Omental fat pad (tissue), 4 donors: ENCODE data around the gene PAQR7. TPM values are rescaled to one million over a fixed set of nuclear protein-coding genes. Genes with fewer than 3 reads are reported as not detected.

ENCODE experiments used
- ATAC-seq: fragments of 150-250 bp; one replicate; pipeline ENCODE4 v1.9.1; 2016; ENCODE audit warnings: mild to moderate bottlenecking, moderate library complexity; ENCODE audit not compliant: low FRiP score
- DNase-seq: peaks from one replicate; pipeline ENCODE4 v3.0.0-alpha.2; 2019; ENCODE audit warnings: low spot score
- total RNA-seq, 4 donors: library from RNA; depleted of rRNA; stranded (reverse); fragments of >200 nt; gene quantifications; one replicate each; pipeline ENCODE4 v1.1.0, GENCODE V29; 2016
- TF ChIP-seq, protein P1 (sequence below), 3 donors: fragments of 450-650 bp; IDR thresholded peaks; one replicate each; pipeline ENCODE4 v1.5.1; 2016 to 2017; ENCODE audit warnings: antibody characterized with exemption in 3 of 3, mild to moderate bottlenecking in 3 of 3, moderate library complexity in 2 of 3

Gene PAQR7
- total RNA-seq, 4 donors from 2014 or later: 4.3 to 7.2 (median 6.5) TPM

GRCh38 chr1:25908161-25908560 lies 32.7 kb upstream of the PAQR7 start:
- ATAC-seq (no peak), DNase-seq (no peak)
- TF ChIP-seq, protein P1, sequence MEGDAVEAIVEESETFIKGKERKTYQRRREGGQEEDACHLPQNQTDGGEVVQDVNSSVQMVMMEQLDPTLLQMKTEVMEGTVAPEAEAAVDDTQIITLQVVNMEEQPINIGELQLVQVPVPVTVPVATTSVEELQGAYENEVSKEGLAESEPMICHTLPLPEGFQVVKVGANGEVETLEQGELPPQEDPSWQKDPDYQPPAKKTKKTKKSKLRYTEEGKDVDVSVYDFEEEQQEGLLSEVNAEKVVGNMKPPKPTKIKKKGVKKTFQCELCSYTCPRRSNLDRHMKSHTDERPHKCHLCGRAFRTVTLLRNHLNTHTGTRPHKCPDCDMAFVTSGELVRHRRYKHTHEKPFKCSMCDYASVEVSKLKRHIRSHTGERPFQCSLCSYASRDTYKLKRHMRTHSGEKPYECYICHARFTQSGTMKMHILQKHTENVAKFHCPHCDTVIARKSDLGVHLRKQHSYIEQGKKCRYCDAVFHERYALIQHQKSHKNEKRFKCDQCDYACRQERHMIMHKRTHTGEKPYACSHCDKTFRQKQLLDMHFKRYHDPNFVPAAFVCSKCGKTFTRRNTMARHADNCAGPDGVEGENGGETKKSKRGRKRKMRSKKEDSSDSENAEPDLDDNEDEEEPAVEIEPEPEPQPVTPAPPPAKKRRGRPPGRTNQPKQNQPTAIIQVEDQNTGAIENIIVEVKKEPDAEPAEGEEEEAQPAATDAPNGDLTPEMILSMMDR (IDR thresholded peaks at IDR 0.05): no peak

GRCh38 chr1:25907601-25908000 lies 32.1 kb upstream of the PAQR7 start:
- TF ChIP-seq, protein P1 (IDR thresholded peaks at IDR 0.05): no peak
- ATAC-seq (no peak), DNase-seq (no peak)

DNA sequence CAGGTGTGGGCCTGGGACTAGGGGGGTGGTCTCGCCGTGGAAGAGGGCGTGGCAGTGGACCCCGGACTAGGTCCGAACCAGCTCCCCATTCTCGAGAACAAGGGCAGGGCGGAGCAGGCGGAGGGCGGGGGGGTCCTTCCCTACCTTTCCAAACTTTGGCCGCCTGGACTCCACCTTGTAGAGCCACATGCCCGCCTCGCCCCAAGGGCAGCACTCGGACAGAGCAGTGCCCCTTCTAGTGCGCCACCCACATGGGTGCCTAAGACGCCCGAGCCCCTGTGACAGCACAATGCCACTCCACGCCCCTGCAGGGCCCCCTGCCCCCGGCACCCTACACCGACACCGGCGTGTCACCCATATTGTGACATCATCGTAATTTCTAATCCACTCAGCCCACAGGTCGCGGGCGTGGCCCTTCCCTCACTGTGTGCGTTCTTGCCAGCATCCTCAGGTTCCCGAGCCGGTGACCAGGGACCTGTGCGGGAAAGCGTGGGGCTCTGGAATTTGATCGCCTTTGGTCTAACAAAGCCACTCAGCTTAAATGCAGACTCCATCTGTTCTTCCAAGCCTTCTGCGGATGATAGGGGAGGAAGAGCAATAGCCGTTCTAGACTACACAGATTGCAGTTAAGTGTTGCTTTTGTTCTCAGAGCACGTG lies 31.3 kb upstream of the PAQR7 start:
- no peak for DNase-seq
- TF ChIP-seq, protein P1 (IDR thresholded peaks at IDR 0.05): no peak
- ATAC-seq: peak; percentile 8

DNA sequence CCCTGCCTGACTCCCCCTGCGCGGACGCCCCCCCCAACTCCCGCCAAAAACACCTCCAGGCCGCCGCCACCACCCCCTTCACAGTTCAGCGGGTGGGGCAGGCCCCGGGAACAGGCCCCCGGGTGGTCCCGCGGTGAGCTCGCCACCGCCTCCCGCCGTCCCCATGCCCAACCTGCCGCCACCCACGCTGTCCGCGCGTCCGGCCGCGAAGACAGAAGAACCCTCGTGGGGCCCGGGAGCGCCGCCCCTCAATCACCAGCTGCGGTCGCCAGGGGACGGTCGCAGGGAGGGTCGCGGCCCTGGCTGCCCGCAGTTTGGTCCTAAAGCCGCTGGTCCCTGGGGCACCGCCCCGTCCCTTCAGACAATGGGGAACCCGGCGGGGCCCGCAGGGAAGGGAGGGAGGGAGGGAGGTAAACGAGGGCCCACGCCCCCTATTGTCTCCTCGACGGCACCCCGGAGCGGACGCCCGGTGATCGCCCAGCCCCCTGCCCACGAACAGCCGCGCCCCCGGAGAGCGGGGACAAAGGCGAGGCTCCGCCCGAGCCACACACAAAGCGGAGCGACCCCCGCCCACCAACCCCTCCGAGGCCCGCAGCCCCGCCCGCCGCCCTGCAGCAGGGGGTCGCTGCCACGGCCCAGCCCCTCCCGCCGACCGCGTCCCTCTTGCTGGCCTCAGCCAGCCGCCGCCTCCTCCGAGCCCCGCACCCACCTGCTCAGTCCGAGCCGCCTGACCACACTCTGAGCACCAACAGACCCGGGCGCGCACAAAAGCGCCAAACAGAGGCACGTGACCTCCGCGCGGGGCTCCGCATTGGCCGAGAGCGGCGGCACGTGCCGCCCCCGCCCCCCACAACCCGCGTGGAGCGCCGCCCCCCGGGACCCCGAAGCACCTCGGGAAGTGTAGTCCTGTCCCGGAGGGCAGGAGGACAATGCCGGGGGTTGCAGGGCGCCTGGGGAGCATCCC lies 30.5 kb upstream of the PAQR7 start, which contains the start of gene STMN1:
TSS of gene STMN1 (minus strand) at position 740 of the 964 bp plus-strand sequence. CDS start 1,743 bp downstream, outside the sequence.
- DNase-seq (peak; percentile 62), ATAC-seq (peak; percentile 80)
- TF ChIP-seq, protein P1 (IDR thresholded peaks at IDR 0.05): no peak

GRCh38 chr1:25904943-25905679 lies 29.6 kb upstream of the PAQR7 start:
- DNase-seq: peak; percentile 85
- TF ChIP-seq, protein P1 (IDR thresholded peaks at IDR 0.05): no peak
- peak; percentile 93 for ATAC-seq

- ATAC-seq (no peak), DNase-seq (no peak)
- TF ChIP-seq, protein P1 (IDR thresholded peaks at IDR 0.05): no peak
Measured at GRCh38 chr1:25903986-25904385, 28.5 kb upstream of the PAQR7 start.
